HL-60 (cell line): Measurements from ENCODE around the gene ACCSL.

Experiments
- DNase-seq, 2 experiments: peaks; one replicate each; pipeline ENCODE4 v3.0.0-alpha.2; 2010 to 2020; ENCODE audit warnings: low read depth in 1 of 2, low spot score in 1 of 2
- H3K27ac ChIP-seq: fragments of 250-450 bp; sonication (Bioruptor Pico); replicated peaks from 2 replicates; pipeline ENCODE4 v1.5.1; 2020; ENCODE audit warnings: mild to moderate bottlenecking, moderate library complexity
- H3K27me3 ChIP-seq: fragments of 250-450 bp; sonication (Bioruptor Pico); 2 replicates; pipeline ENCODE4 v1.5.1; 2021; ENCODE audit warnings: mild to moderate bottlenecking, moderate library complexity; ENCODE audit not compliant: insufficient read depth, poor library complexity, severe bottlenecking
- H3K4me3 ChIP-seq: replicated peaks from 2 replicates; pipeline ENCODE4 v1.5.1; 2011; ENCODE audit warnings: mild to moderate bottlenecking, control low read depth, low read length; ENCODE audit not compliant: insufficient read depth
- GABPA ChIP-seq: IDR thresholded peaks from 2 replicates; pipeline ENCODE4 v1.6.1; 2012; ENCODE audit warnings: low read depth
- POLR2AphosphoS5 ChIP-seq: IDR thresholded peaks from 2 replicates; pipeline ENCODE4 v1.6.1; 2012; ENCODE audit warnings: low read depth
- REST ChIP-seq: IDR thresholded peaks from 2 replicates; pipeline ENCODE4 v1.6.1; 2012; ENCODE audit warnings: low read depth; ENCODE audit not compliant: insufficient replicate concordance
- SPI1 ChIP-seq: IDR thresholded peaks from 2 replicates; pipeline ENCODE4 v1.6.1; 2012; ENCODE audit warnings: low read depth, mild to moderate bottlenecking, borderline replicate concordance
- TF ChIP-seq, protein P1 (sequence below): IDR thresholded peaks from one replicate; pipeline ENCODE4 v1.5.1; 2011; ENCODE audit warnings: low read length, control low read depth, inconsistent platforms; ENCODE audit not compliant: insufficient read depth

Gene ACCSL

GRCh38 chr11:44065841-44066731, 18.3 kb downstream of the ACCSL start, which contains the start of gene ACCS:
Gene ACCS, plus strand, starts transcription at chr11:44066270. Its CDS starts 1,358 bp downstream, at chr11:44067628.
- peak within 1 kb of the TSS; percentile 8; the same call in 1 of the 2 replicates for H3K27ac ChIP-seq
- TF ChIP-seq, protein P1, sequence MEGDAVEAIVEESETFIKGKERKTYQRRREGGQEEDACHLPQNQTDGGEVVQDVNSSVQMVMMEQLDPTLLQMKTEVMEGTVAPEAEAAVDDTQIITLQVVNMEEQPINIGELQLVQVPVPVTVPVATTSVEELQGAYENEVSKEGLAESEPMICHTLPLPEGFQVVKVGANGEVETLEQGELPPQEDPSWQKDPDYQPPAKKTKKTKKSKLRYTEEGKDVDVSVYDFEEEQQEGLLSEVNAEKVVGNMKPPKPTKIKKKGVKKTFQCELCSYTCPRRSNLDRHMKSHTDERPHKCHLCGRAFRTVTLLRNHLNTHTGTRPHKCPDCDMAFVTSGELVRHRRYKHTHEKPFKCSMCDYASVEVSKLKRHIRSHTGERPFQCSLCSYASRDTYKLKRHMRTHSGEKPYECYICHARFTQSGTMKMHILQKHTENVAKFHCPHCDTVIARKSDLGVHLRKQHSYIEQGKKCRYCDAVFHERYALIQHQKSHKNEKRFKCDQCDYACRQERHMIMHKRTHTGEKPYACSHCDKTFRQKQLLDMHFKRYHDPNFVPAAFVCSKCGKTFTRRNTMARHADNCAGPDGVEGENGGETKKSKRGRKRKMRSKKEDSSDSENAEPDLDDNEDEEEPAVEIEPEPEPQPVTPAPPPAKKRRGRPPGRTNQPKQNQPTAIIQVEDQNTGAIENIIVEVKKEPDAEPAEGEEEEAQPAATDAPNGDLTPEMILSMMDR = peak; percentile 25
- TF ChIP-seq REST = no peak
- TF ChIP-seq POLR2AphosphoS5 = no peak
- no peak for TF ChIP-seq GABPA
- TF ChIP-seq SPI1 = peak; percentile 47; the same call in 1 of the 2 replicates
- DNase-seq = peak; percentile 49 to 75
- no peaks in the 10 kb centered on the region for H3K27me3 ChIP-seq
- peak within 1 kb of the TSS; percentile 45 for H3K4me3 ChIP-seq

- TF ChIP-seq REST (no peak), POLR2AphosphoS5 (no peak), SPI1 (no peak), GABPA (no peak)
- TF ChIP-seq, protein P1 = no peak
- Histone ChIP-seq H3K4me3 (peak overlapping the region; percentile 45), H3K27ac (no peak overlapping the region), H3K27me3 (no peaks in the 10 kb centered on the region)
- DNase-seq = no peak
These were observed 19.0 kb downstream of the ACCSL start for GRCh38 chr11:44066732-44067141.

DNA sequence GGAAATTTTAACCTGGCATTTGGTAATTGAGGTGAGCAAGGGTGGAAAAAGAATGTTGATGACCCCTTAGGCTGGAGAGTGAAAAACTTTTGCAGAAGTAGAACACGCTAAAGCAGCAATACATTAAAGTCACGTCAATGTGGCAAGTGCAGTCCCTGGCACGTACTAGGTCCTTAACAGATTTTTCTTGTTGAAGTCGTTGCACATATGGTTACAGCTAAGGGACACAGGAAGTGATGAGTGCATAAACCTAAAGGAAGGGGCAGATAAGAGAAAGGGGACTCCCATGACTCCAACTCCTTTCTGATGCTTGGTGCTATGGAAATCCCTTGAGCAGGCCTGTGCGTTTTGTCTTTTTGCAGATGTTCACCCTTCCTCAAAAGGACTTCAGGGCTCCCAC, 19.5 kb downstream of the ACCSL start:
- H3K27ac ChIP-seq = no peak overlapping the region
- DNase-seq = no peak
- no peaks in the 10 kb centered on the region for H3K27me3 ChIP-seq
- H3K4me3 ChIP-seq = no peak overlapping the region
- TF ChIP-seq GABPA (no peak), POLR2AphosphoS5 (no peak), SPI1 (no peak), REST (no peak)
- TF ChIP-seq, protein P1 = no peak
